Adrenal gland (tissue), 12 donors: ENCODE data around the gene TMEM18. TPM values are rescaled to one million over a fixed set of nuclear protein-coding genes. Genes with fewer than 3 reads are reported as not detected.

Source experiments
- DNase-seq, 7 donors: peaks; one replicate each; pipeline ENCODE4 v3.0.0-alpha.2; 2019 to 2020
- H3K27ac ChIP-seq, 5 donors: fragments of 200-600 bp; sonication (generic) in 4 of 5; 1 replicate in 3 of 5; 2 replicates in 2 of 5; pipeline versions ENCODE4 v1.5.1 to v1.8.0; 2016 to 2020; ENCODE audit warnings: mild to moderate bottlenecking in 1 of 5
- H3K27me3 ChIP-seq: fragments of 200-600 bp; 2 replicates; pipeline ENCODE4 v1.8.0; 2021
- H3K36me3 ChIP-seq, 2 donors: fragments of 200-600 bp; replicated peaks in 1 of 2; 1 replicate in 1 of 2; 2 replicates in 1 of 2; pipeline versions ENCODE4 v1.5.1 to v1.8.0; 2018 to 2022
- H3K4me1 ChIP-seq, 2 donors: fragments of 200-600 bp; replicated peaks in 1 of 2; 1 replicate in 1 of 2; 2 replicates in 1 of 2; pipeline versions ENCODE4 v1.5.1 to v1.8.0; 2018 to 2021
- H3K4me3 ChIP-seq, 4 donors: fragments of 200-600 bp; sonication (generic) in 3 of 4; one replicate each; pipeline ENCODE4 v1.5.1; 2016 to 2018
- H3K9me3 ChIP-seq, 3 donors: fragments of 200-600 bp; sonication (generic) in 1 of 3; replicated peaks in 1 of 3; 1 replicate in 2 of 3; 2 replicates in 1 of 3; pipeline versions ENCODE4 v1.5.1 to v1.8.0; 2016 to 2021
- POLR2A ChIP-seq, 2 donors: fragments of 450-650 bp; IDR thresholded peaks; one replicate each; pipeline ENCODE4 v1.6.1; 2017; ENCODE audit warnings: antibody characterized with exemption in 2 of 2, mild to moderate bottlenecking in 2 of 2, moderate library complexity in 1 of 2
- WGBS, 4 donors: extraction: QIAGEN DNeasy Blood & Tissue Kit in 2 of 4; methylation state at CpG; one replicate each; pipeline versions ENCODE4 v1.1.5 to v1.1.7; 2013 to 2017; 5-methylcytosine and 5-hydroxymethylcytosine counted together
- intact Hi-C, 2 donors: fragments of 100-400 bp; cut with DNase I; formaldehyde crosslinking; loops; one replicate each; pipeline versions ENCODE4 v1.14.1 to v1.15.0; 2022 to 2023
- polyA plus RNA-seq, 3 donors: library from polyadenylated mRNA; stranded (reverse); fragments of 200-250 nt in 2 of 3; fragments of 350-450 nt in 1 of 3; fragmentation: Illumina TruSeq in 1 of 3; extraction: RNeasy Lipid Tissue Mini Kit (QIAGEN cat#74804) in 1 of 3; gene quantifications; one replicate each; pipeline ENCODE4 v1.2.3, GENCODE V29; 2013 to 2014
- total RNA-seq, 9 donors: library from RNA; depleted of rRNA in 4 of 9; stranded (reverse); fragments of >200 nt in 4 of 9; fragments of 120-200 nt in 1 of 9; fragmentation: NEBNext Ultra II Directional in 1 of 9; extraction: Animal tissue kit (Norgen Biotek cat#: 25700) in 1 of 9; gene quantifications; one replicate each; pipeline versions ENCODE4 v1.1.0 to v1.2.4, GENCODE V29; 2013 to 2023
- TF ChIP-seq, protein P1 (sequence below), 6 experiments: fragments of 450-650 bp in 4 of 6; fragments of 200-600 bp in 2 of 6; sonication (generic) in 1 of 6; IDR thresholded peaks; 1 replicate in 5 of 6; 2 replicates in 1 of 6; pipeline versions ENCODE4 v1.5.1 to v1.8.0; 2016 to 2021; ENCODE audit warnings: antibody characterized with exemption in 6 of 6, mild to moderate bottlenecking in 2 of 6, moderate library complexity in 1 of 6
- donor health status: healthy with polysubstance abuse.
- donor health status: Bipolar disorder and iron deficiency.
- donor health status: DM: yes; HTN: yes; CAD: no.
- donor health status: DM: no; HTN: no; CAD: no.
- donor health status: DM: no; HTN: no; CAD: no.
- donor health status: DM: yes; HTN: yes; CAD: no.

TMEM18 gene
- total and polyA plus RNA-seq, 12 donors: 17.2 to 56.9 (median 31.9) TPM

DNA sequence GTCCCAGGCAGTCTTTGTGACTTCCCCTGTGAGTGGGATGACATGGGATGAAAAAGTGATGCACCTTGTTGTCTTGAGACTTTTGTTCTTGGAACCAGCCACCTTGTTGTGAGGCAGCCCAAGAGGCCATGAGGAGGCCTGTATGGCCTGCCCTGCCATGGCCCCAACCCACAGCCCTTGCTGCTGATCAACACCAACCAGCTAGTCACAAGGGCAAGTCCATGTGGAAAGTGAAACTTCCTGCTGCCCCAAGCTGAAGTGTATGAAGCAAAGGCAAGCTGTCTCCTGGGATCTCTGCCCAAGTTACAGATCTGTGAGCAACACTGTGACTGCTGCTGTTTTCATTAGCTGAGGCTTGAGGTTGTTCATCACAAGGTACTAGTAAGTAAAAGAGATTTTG, 21.6 kb downstream of the TMEM18 start:
- Histone ChIP-seq H3K27me3 (no peaks in the 10 kb centered on the region), H3K4me3 (no peak overlapping the region), H3K9me3 (no peaks in the 10 kb centered on the region), H3K4me1 (no peaks in the 10 kb centered on the region), H3K27ac (no peak overlapping the region), H3K36me3 (no peaks in the 10 kb centered on the region)
- TF ChIP-seq, protein P1, sequence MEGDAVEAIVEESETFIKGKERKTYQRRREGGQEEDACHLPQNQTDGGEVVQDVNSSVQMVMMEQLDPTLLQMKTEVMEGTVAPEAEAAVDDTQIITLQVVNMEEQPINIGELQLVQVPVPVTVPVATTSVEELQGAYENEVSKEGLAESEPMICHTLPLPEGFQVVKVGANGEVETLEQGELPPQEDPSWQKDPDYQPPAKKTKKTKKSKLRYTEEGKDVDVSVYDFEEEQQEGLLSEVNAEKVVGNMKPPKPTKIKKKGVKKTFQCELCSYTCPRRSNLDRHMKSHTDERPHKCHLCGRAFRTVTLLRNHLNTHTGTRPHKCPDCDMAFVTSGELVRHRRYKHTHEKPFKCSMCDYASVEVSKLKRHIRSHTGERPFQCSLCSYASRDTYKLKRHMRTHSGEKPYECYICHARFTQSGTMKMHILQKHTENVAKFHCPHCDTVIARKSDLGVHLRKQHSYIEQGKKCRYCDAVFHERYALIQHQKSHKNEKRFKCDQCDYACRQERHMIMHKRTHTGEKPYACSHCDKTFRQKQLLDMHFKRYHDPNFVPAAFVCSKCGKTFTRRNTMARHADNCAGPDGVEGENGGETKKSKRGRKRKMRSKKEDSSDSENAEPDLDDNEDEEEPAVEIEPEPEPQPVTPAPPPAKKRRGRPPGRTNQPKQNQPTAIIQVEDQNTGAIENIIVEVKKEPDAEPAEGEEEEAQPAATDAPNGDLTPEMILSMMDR (IDR thresholded peaks at IDR 0.05): no peak
- TF ChIP-seq POLR2A (IDR thresholded peaks at IDR 0.05): no peak
- peak in 2 of 7 donors; percentile 7 to 30 for DNase-seq
- intact Hi-C loops: no loop called here

DNA sequence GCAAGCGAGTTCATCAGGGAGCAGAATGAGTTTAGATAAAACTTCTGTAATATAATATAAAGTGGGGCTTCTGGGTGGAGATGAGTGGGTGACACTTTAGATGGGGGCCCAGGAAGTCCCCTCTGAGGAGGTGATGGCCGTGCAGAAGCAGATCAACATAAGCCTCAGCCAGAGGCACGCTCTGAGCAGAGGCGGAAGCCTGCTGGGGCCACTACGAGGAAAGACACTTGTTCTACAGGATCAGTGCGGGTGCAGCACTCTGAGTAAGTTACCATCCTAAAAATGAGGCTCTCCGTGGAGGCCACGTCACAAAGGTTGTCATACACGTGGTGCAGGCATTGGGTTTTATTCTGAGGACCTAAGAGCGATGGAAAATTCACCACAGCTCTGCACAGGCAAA, 22.3 kb downstream of the TMEM18 start:
- no peak overlapping the region for H3K4me3 ChIP-seq
- no peak overlapping the region for H3K27ac ChIP-seq
- H3K4me1 ChIP-seq: no peaks in the 10 kb centered on the region
- TF ChIP-seq, protein P1 (IDR thresholded peaks at IDR 0.05): no peak
- TF ChIP-seq POLR2A (IDR thresholded peaks at IDR 0.05): no peak
- intact Hi-C loops: no loop called here
- peak in 1 of 7 donors; percentile 35 for DNase-seq
- no peaks in the 10 kb centered on the region for H3K27me3 ChIP-seq
- no peaks in the 10 kb centered on the region for H3K9me3 ChIP-seq
- 79 to 84% (median 80%) methylated on average over 10 of the region's 10 CpGs for WGBS, 4 donors
- no peaks in the 10 kb centered on the region for H3K36me3 ChIP-seq

DNA sequence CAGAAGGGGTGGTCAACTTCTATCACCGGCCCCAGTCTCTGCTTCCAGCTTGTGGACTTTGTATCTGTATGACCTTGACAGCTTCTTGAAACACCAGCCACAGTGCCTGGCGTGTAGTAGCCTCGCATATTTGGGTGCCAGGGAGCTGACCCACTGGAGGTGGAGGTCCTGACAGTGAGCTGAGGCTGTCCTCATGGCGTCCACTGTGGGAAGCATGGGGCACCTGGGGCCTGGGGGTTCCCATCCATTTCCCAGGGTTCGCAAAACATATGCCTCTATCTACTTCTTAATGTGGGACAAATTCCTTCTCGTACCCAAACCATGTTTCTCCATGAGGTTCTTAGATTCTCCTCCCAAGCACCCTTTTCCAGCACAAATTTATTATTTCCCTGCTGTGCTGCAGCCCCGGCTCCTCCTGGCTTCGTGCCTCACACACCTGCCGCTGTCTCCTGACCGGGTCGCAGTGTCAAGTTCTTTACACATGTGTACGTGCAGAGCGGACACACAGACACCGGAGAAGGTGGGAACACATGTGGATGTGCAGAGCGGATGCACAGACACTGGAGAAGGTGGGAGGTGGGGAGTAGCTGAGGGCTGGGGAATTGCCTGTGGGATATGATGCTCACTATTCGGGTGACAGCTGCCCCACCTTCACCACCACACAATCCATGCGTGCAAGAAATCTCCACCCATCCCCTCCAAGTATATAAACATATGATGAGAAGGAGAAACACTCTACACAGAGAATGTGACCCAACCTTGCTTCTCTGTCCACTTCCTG, 23.4 kb downstream of the TMEM18 start:
- WGBS, 4 donors: 80 to 85% (median 83%) methylated on average over 17 of the region's 17 CpGs
- Histone ChIP-seq H3K36me3 (no peaks in the 10 kb centered on the region), H3K27ac (no peak overlapping the region), H3K9me3 (no peaks in the 10 kb centered on the region), H3K4me1 (no peaks in the 10 kb centered on the region), H3K27me3 (no peaks in the 10 kb centered on the region), H3K4me3 (no peak overlapping the region)
- DNase-seq: peak in 1 of 7 donors; percentile 41
- intact Hi-C loops: no loop called here
- no peak for TF ChIP-seq POLR2A (IDR thresholded peaks at IDR 0.05)
- TF ChIP-seq, protein P1 (IDR thresholded peaks at IDR 0.05): no peak

DNA sequence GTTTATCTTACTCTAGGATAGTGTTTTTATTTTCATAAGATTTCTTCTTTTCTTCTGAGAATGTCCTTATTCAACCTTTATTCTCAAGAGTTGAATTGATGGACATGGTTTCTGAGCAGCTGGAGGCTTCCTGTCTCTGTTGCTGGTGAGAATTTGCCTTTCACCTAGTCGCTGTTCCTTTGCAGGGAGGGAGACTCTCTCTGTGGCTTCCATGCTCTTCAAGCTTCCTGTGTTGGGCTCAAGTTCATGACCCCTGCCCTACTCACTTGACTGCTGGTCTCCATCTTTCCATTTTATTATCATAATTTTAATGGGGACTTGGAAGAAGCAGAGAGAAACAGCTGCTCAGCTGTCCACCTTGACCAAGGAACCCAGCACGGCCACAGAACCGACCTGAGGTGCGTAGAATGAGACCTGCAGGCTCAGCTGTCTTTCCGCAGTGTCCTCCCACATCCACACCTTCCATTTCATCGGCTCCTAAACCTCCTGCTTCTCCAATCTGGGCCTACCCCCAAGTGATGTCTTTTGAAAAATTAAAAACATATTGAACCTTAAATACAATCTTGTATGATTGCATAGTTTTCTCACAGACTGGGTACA, 24.2 kb downstream of the TMEM18 start:
- intact Hi-C loops: no loop called here
- Histone ChIP-seq H3K4me3 (no peak overlapping the region), H3K36me3 (no peaks in the 10 kb centered on the region), H3K27me3 (no peaks in the 10 kb centered on the region), H3K9me3 (no peaks in the 10 kb centered on the region), H3K27ac (no peak overlapping the region), H3K4me1 (no peaks in the 10 kb centered on the region)
- peak in 1 of 7 donors; percentile 27 for DNase-seq
- TF ChIP-seq POLR2A (IDR thresholded peaks at IDR 0.05): no peak
- 75 to 94% (median 83%) methylated on average over 6 of the region's 6 CpGs for WGBS, 4 donors
